Skeletal muscle tissue (tissue), 4 donors: ENCODE data around the gene DPP7. TPM values are rescaled to one million over a fixed set of nuclear protein-coding genes. Genes with fewer than 3 reads are reported as not detected.

Experiments
- H3K27ac ChIP-seq: one replicate; pipeline ENCODE4 v1.7.0; 2013; ENCODE audit warnings: mild to moderate bottlenecking, low read depth, low read length, inconsistent platforms
- H3K27me3 ChIP-seq, 3 donors: one replicate each; pipeline ENCODE4 v1.7.0; 2013; ENCODE audit warnings: low read length in 3 of 3; ENCODE audit not compliant: control insufficient read depth in 3 of 3, insufficient read depth in 3 of 3
- H3K36me3 ChIP-seq, 3 donors: one replicate each; pipeline ENCODE4 v1.7.0; 2013; ENCODE audit warnings: low read length in 3 of 3; ENCODE audit not compliant: control insufficient read depth in 3 of 3, insufficient read depth in 3 of 3
- H3K4me1 ChIP-seq, 3 donors: one replicate each; pipeline ENCODE4 v1.7.0; 2013; ENCODE audit warnings: low read length in 3 of 3, mild to moderate bottlenecking in 3 of 3; ENCODE audit not compliant: control insufficient read depth in 3 of 3, insufficient read depth in 3 of 3
- H3K4me3 ChIP-seq, 3 donors: one replicate each; pipeline ENCODE4 v1.7.0; 2013; ENCODE audit warnings: low read length in 3 of 3
- H3K9ac ChIP-seq, 3 donors: one replicate each; pipeline ENCODE4 v1.7.0; 2013; ENCODE audit warnings: low read length in 3 of 3, mild to moderate bottlenecking in 3 of 3, moderate library complexity in 2 of 3, low read depth in 1 of 3
- H3K9me3 ChIP-seq, 3 donors: one replicate each; pipeline ENCODE4 v1.7.0; 2013; ENCODE audit warnings: low read length in 3 of 3; ENCODE audit not compliant: control insufficient read depth in 3 of 3
- total RNA-seq: library from RNA; depleted of rRNA; stranded (reverse); fragments of >200 nt; gene quantifications from one replicate; pipeline ENCODE4 v1.2.3, GENCODE V29; 2014
- donor health status: Osteomylitis.

Gene DPP7
- total RNA-seq, 1 donor from 2014 or later, result 19.8 TPM

DNA sequence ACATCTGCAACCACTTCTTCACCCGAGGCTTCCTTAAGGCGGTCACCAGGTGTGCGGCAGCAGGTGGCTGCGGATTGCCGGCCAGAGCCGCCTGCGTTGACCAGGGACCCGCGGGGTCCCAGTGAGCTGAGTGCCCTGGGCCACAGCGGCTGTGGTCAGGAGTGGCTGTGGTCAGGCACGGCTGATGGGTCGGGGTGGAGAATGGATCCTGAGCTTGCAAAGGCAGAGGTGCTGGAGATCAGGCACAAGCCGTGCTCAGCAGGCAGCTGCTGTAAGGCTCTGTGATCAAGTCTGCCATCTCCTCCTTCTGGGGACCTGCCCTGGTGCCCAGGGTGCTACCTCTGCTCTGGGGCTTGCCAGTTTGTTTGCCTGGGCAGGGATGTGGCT, 35.1 kb downstream of the DPP7 start:
- Histone ChIP-seq H3K36me3 (peaks cover 7 to 11% (median 10%) of the 10 kb centered on the region in 3 donors), H3K9me3 (no peaks in the 10 kb centered on the region), H3K4me1 (peaks cover 6 to 23% (median 13%) of the 10 kb centered on the region in 3 donors), H3K27me3 (peaks cover 0 to 13% (median 3%) of the 10 kb centered on the region in 3 donors), H3K9ac (no peak overlapping the region), H3K27ac (no peak overlapping the region), H3K4me3 (no peak overlapping the region)

DNA sequence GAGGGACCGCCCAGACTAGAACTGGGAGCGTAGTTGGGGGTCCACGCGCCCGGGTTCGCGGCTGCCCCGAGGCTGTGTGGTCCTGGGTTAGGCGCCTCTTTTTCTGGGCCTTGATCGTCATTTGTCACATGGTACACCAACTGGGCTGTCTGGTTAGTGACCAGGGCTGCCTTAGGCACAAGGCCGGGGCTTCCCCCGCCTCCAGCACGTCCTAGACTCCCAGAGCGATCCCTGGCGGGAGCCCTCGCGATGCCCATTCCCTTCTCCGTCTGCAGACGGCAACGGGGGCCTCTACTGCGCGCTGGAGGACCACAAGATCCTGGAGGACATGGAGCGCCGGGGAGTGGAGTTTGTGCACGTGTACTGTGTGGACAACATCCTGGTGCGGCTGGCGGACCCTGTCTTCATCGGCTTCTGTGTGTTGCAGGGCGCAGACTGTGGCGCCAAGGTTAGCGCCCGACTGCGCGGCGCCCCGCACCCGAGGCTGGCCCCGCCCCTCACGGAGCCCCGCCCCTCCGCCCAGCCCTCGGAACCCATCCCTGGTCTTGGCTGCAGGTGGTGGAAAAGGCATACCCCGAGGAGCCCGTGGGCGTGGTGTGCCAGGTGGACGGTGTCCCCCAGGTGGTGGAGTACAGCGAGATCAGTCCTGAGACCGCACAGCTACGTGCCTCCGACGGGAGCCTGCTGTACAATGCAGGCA, 35.7 kb downstream of the DPP7 start:
- H3K27me3 ChIP-seq, result peaks cover 0 to 13% (median 3%) of the 10 kb centered on the region in 3 donors
- no peak overlapping the region for H3K27ac ChIP-seq
- peaks cover 6 to 23% (median 13%) of the 10 kb centered on the region in 3 donors for H3K4me1 ChIP-seq
- peaks cover 7 to 11% (median 10%) of the 10 kb centered on the region in 3 donors for H3K36me3 ChIP-seq
- H3K9ac ChIP-seq, result no peak overlapping the region
- H3K4me3 ChIP-seq, result peak overlapping the region in 2 of 3 donors; percentile 64 to 65
- no peaks in the 10 kb centered on the region for H3K9me3 ChIP-seq

DNA sequence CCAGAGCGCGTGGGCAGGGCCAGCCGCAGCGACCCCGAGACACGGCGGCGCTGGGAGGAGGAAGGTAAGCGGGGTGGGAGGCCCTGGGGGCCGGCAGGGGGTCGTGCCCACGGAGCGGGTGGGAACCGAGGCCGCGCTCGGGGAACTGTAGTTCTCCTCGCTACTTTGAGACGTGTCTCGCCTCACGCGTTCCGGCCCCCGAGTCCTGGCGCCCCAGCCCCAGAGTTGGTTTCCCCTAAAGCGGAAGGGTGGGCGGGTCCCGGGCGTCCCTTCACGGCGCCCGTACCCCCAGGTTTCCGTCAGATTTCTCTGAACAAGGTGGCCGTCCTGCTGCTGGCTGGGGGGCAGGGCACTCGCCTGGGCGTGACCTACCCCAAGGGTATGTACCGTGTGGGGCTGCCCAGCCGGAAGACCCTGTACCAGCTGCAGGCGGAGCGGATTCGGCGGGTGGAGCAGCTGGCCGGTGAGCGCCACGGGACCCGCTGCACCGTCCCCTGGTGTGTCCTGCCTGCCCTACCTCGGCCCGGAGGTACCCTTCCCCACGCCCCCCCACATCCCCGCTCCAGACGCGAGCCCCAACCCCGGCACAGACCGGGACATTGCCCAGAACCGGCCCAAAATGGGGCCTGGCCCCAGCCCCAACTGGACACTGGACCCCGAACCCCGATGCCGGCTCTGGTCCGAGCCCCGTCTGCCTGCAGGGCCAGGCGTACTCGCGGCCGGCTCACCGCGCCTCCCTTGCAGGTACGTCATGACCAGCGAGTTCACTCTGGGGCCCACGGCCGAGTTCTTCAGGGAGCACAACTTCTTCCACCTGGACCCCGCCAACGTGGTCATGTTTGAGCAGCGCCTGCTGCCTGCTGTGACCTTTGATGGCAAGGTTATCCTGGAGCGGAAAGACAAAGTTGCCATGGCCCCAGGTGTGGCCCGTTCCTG, 36.5 kb downstream of the DPP7 start:
- Histone ChIP-seq H3K27me3 (peaks cover 0 to 13% (median 3%) of the 10 kb centered on the region in 3 donors), H3K27ac (no peak overlapping the region), H3K9me3 (no peaks in the 10 kb centered on the region), H3K9ac (peak overlapping the region in 2 of 3 donors; percentile 32 to 78), H3K4me1 (peaks cover 6 to 15% (median 13%) of the 10 kb centered on the region in 3 donors), H3K36me3 (peaks cover 7 to 11% (median 10%) of the 10 kb centered on the region in 3 donors), H3K4me3 (peak overlapping the region; percentile 60 to 65 (median 64))

DNA sequence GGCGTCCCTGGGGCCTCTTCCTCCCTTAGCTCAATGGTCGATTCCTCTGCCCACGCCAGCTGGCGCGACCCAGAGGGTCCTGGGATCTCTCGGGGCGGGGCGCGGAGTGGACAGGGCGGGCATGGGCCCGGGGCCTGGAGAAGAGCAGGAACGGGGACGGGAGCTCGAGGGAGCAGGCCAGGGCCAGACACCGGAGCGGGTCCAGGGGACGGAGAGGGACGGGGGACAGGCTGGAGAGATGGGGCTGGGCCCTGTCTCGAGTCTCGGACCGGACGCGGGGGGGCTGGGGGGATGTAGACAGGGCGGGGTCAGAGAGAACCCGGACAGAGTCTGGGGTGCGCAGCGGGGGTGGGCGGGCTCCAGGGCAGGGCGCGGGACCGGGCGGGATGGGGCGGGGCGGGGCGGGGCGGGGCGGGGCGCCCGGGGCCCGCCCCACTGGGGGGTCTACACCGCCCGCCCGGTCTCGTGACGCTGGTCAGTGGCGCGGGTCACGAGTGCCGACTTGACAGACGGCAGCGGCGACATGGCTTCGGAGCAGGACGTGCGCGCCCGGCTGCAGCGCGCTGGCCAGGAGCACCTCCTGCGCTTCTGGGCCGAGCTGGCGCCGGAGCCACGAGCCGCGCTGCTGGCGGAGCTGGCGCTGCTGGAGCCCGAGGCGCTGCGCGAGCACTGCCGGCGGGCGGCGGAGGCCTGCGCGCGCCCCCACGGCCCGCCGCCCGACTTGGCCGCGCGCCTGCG, 37.4 kb downstream of the DPP7 start, which contains the start of gene UAP1L1:
UAP1L1 (plus strand) TSS at position 508 of the 738 bp plus-strand sequence; CDS start at position 524, 16 bp downstream.
- Histone ChIP-seq H3K4me3 (peak within 1 kb of the TSS; percentile 60 to 65 (median 64)), H3K27me3 (peaks cover 0 to 13% (median 3%) of the 10 kb centered on the region in 3 donors), H3K9ac (peak within 1 kb of the TSS in 2 of 3 donors; percentile 32 to 78), H3K4me1 (peaks cover 6 to 15% (median 13%) of the 10 kb centered on the region in 3 donors), H3K36me3 (peaks cover 7 to 11% (median 9%) of the 10 kb centered on the region in 3 donors), H3K27ac (peak within 1 kb of the TSS; percentile 36), H3K9me3 (no peaks in the 10 kb centered on the region)

DNA sequence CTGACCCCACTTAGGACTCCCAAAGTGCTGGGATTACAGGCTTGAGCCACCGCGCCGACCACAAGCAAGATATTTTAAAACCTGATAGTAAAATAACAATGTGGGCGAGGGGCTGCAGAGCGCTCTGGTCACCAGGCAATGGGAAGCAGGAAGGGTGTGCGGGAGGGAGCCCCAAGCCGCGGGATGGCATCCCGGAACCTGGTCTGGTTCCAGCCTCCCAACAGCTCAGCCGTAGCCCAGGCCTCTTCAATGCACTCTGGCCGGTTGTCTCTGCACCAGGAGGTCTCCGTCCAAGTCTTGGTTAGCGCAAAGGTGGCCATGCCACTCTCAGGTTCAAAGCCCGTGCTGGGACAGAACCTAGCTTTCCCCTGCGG, 37.9 kb downstream of the DPP7 start:
- peaks cover 0 to 13% (median 3%) of the 10 kb centered on the region in 3 donors for H3K27me3 ChIP-seq
- H3K27ac ChIP-seq, result peak overlapping the region; percentile 36
- no peaks in the 10 kb centered on the region for H3K9me3 ChIP-seq
- peaks cover 7 to 11% (median 7%) of the 10 kb centered on the region in 3 donors for H3K36me3 ChIP-seq
- peak overlapping the region in 1 of 3 donors; percentile 54 for H3K9ac ChIP-seq
- peak overlapping the region; percentile 7 to 49 (median 46) for H3K4me3 ChIP-seq
- H3K4me1 ChIP-seq, result peaks cover 6 to 15% (median 13%) of the 10 kb centered on the region in 3 donors

DNA sequence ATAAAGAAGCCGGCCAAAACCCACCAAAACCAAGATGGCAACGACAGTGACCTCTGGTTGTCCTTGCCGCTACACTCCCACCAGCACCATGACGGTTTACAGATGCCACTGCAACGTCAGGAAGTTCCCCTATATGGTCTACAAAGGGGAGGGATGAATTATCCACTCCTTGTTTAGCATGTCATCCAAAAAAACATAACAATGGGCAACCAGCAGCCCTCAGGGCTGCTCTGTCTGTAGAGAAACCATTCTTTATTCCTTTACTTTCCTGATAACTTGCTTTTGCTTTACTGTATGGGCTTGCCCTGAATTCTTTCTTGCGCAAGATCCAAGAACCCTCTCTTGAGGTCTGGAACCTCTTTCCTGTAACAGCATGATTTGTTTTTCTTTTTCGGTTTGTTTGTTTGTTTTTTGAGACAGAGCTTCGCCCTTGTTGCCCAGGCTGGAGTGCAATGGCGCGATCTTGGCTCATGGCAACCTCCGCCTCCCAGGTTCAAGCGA, 39.2 kb downstream of the DPP7 start:
- Histone ChIP-seq H3K27me3 (peaks cover 0 to 13% (median 3%) of the 10 kb centered on the region in 3 donors), H3K9ac (no peak overlapping the region), H3K4me3 (no peak overlapping the region), H3K9me3 (no peaks in the 10 kb centered on the region), H3K27ac (no peak overlapping the region), H3K36me3 (peaks cover 4 to 5% (median 5%) of the 10 kb centered on the region in 3 donors), H3K4me1 (peaks cover 14 to 24% (median 23%) of the 10 kb centered on the region in 3 donors)

DNA sequence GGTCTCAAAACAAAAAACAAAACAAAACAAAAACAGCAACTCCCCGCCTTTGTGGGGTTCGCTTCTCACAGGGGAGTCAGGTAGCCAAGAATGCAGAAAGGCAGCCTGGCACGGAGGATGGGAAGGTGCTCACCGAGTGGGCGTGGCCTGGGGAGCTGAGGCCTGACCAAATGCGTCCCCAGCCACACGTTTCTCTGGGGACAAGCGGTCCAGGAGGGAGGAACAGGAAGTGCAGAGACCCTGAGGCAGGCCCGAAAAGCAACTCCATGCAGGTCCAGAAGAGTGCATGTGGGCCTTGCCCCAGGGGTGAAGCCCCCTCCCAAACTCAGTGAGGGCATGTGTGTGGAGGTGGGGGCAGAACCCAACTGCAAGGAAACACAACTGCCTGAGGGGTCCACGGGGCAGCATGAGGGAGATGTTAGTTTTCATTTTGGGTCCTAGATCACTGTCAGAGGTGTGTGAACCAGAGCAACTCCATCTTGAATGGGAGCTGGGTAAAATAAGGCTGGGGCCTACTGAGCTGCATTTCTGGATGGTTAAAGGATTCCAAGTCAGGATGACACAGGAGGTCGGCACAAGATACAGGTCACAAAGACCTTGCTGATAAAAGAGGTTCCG, 39.8 kb downstream of the DPP7 start:
- peaks cover 0 to 12% (median 3%) of the 10 kb centered on the region in 3 donors for H3K27me3 ChIP-seq
- peaks cover 14 to 24% (median 23%) of the 10 kb centered on the region in 3 donors for H3K4me1 ChIP-seq
- H3K9ac ChIP-seq, result no peak overlapping the region
- H3K9me3 ChIP-seq, result no peaks in the 10 kb centered on the region
- H3K27ac ChIP-seq, result no peak overlapping the region
- H3K4me3 ChIP-seq, result no peak overlapping the region
- peaks cover 4 to 5% (median 5%) of the 10 kb centered on the region in 3 donors for H3K36me3 ChIP-seq

DNA sequence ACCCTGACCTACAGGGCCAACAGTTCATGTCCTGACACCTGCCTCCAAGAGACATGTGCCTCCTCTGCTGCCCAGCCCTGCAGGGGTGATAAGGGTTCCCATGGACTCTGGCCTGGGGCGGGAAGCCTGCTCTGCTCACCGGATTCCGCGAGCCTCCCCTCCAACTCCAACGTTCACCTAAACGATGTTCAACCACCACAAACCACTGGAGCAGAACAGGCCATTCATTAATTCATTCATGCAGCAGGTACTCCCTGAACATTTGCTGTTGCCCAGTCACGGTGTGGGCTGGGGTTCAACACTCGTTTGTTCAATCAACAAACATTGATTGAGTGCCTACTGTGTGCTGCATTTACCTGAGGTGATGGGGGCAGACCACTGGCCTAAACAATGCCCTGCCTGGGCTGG, 40.5 kb downstream of the DPP7 start:
- peaks cover 14 to 31% (median 26%) of the 10 kb centered on the region in 3 donors for H3K4me1 ChIP-seq
- H3K9me3 ChIP-seq, result no peaks in the 10 kb centered on the region
- H3K27ac ChIP-seq, result no peak overlapping the region
- no peak overlapping the region for H3K9ac ChIP-seq
- no peak overlapping the region for H3K4me3 ChIP-seq
- no peaks in the 10 kb centered on the region for H3K36me3 ChIP-seq
- peaks cover 4 to 13% (median 7%) of the 10 kb centered on the region in 3 donors for H3K27me3 ChIP-seq

DNA sequence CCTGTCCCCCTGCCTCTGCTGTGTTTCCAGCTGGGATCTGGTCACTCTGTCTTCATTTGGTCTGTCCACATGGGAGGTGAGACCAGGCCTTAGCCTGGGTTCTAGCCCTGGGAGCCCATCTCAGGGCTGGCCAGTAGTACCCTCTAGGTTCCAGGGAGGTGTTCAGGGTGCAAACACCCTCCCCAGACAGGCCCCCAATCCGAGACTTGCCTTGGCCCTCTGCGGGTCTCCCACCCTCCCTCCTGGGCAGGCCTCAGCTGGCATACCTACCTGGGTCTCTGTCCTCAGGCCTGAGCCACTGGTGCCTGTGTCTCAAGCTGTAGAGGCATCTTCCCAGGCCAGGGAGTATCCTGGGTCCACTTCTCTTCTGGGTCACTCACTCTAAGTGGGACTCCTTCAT, 43.3 kb downstream of the DPP7 start:
- peak overlapping the region in 1 of 3 donors; percentile 45 for H3K4me3 ChIP-seq
- H3K27ac ChIP-seq, result no peak overlapping the region
- peak overlapping the region in 1 of 3 donors; percentile 60 for H3K9ac ChIP-seq
- H3K27me3 ChIP-seq, result peaks cover 5 to 18% (median 11%) of the 10 kb centered on the region in 3 donors
- no peaks in the 10 kb centered on the region for H3K9me3 ChIP-seq
- H3K36me3 ChIP-seq, result no peaks in the 10 kb centered on the region
- H3K4me1 ChIP-seq, result peaks cover 8 to 17% (median 12%) of the 10 kb centered on the region in 3 donors
